ENCODE results near the gene FGFBP2.

DNA sequence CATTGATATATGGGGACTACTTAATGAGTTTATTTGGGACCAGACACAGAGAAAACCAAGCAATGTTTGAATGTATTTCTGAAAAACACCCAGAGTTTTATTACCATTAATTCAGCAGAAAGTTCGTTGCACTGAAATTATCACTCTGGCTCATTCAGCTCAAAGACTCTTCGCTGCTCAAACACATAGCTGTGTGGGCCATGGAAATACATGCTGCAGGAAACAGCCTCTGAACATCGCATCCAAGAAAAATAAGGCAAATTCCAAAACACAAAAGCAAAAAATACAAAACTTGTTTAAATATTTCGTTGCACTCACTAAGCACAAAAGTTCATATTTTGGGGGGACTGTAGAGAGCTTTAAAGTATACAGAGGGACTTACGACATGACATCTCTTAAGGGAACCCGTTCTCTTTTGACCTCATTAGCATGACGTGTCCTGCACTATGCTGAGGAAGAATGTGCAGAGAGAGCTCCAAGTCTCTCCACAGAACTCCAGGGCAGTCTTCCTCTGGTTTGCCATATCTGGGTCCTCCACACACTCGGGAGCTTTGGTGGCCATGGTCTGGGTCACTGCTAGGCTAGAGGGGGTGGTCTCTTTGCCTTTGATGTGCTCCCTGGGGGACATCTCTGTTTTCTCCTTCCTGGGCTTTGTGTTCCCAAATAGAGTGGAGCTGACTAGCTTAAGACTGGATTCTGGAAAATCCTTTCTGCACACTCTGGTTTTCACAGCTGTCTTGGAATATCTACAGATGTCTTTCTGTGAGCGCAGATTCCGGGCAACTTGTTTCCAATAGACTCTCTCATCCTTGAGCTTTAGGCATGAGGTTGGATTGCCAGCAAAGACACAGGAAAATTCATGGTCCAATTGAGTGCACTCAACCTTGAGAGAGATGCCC is 27.2 kb downstream of the FGFBP2 start:
- TF ChIP-seq POLR2A (IDR thresholded peaks at IDR 0.05), result no peak
- TF ChIP-seq, protein P1, sequence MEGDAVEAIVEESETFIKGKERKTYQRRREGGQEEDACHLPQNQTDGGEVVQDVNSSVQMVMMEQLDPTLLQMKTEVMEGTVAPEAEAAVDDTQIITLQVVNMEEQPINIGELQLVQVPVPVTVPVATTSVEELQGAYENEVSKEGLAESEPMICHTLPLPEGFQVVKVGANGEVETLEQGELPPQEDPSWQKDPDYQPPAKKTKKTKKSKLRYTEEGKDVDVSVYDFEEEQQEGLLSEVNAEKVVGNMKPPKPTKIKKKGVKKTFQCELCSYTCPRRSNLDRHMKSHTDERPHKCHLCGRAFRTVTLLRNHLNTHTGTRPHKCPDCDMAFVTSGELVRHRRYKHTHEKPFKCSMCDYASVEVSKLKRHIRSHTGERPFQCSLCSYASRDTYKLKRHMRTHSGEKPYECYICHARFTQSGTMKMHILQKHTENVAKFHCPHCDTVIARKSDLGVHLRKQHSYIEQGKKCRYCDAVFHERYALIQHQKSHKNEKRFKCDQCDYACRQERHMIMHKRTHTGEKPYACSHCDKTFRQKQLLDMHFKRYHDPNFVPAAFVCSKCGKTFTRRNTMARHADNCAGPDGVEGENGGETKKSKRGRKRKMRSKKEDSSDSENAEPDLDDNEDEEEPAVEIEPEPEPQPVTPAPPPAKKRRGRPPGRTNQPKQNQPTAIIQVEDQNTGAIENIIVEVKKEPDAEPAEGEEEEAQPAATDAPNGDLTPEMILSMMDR (IDR thresholded peaks at IDR 0.05), result no peak

All from uterus (tissue), 2 donors.